Hepatocyte (in vitro differentiated cells): ENCODE data around the gene CFL1.
"Not testable (repeated sequence)": the region's sequence is repeated elsewhere in the genome, so short reads cannot be mapped to it uniquely, and the experiment has no call there.

Experiments
- EZH2 ChIP-seq: fragments of 200-600 bp; sonication (generic); IDR thresholded peaks from 2 replicates; pipeline ENCODE4 v1.6.1; 2016; ENCODE audit warnings: antibody characterized with exemption, mild to moderate bottlenecking, borderline replicate concordance
- EZH2phosphoT487 ChIP-seq: fragments of 200-600 bp; sonication (generic); IDR thresholded peaks from one replicate; pipeline ENCODE4 v1.6.1; 2018; ENCODE audit warnings: antibody characterized with exemption, mild to moderate bottlenecking, low read depth, moderate library complexity; ENCODE audit not compliant: unreplicated experiment, severe bottlenecking
- TF ChIP-seq, protein P1 (sequence below): fragments of 200-600 bp; sonication (generic); IDR thresholded peaks from 2 replicates; pipeline ENCODE4 v1.5.1; 2016; ENCODE audit warnings: antibody characterized with exemption, mild to moderate bottlenecking; ENCODE audit not compliant: poor library complexity

DNA sequence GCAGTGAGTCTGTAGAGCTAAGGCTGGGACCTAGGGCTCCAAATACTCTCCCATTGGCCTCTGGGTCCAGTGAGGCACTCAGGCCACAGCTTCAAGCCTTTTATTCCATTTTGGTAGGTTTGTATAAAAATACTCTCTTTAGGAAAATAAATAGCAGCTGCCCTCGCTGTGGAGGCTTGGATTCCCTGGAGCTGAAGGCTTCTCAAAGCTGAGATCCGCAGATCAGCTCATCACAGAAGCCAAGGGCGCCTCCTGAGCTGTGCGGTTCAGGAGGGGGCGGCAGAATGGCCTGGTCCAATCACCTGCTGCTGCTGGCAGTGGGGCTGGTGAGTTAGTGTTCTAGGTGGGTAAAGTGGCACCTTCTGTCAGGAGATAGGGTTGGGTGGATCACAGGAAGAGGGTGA lies 34.2 kb upstream of the CFL1 start:
- TF ChIP-seq, protein P1, sequence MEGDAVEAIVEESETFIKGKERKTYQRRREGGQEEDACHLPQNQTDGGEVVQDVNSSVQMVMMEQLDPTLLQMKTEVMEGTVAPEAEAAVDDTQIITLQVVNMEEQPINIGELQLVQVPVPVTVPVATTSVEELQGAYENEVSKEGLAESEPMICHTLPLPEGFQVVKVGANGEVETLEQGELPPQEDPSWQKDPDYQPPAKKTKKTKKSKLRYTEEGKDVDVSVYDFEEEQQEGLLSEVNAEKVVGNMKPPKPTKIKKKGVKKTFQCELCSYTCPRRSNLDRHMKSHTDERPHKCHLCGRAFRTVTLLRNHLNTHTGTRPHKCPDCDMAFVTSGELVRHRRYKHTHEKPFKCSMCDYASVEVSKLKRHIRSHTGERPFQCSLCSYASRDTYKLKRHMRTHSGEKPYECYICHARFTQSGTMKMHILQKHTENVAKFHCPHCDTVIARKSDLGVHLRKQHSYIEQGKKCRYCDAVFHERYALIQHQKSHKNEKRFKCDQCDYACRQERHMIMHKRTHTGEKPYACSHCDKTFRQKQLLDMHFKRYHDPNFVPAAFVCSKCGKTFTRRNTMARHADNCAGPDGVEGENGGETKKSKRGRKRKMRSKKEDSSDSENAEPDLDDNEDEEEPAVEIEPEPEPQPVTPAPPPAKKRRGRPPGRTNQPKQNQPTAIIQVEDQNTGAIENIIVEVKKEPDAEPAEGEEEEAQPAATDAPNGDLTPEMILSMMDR: not testable (repeated sequence)
- TF ChIP-seq EZH2phosphoT487, EZH2: not testable (repeated sequence)
